ENCODE results near the gene GEMIN7.

GEMIN7 gene, protein sequence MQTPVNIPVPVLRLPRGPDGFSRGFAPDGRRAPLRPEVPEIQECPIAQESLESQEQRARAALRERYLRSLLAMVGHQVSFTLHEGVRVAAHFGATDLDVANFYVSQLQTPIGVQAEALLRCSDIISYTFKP

GRCh38 chr19:45079063-45079910, at the start of gene GEMIN7:
TSS of gene GEMIN7 (plus strand) at chr19:45079260. CDS start at chr19:45090115, 10,855 bp downstream.
- peak; percentile 73 for DNase-seq

GRCh38 chr19:45030825-45031224, 48.2 kb upstream of the GEMIN7 start:
- no peak for DNase-seq

GRCh38 chr19:45032421-45032820, 46.6 kb upstream of the GEMIN7 start:
- no peak for DNase-seq

- no peak for DNase-seq
Measured at GRCh38 chr19:45035755-45036154, 43.3 kb upstream of the GEMIN7 start.

DNA sequence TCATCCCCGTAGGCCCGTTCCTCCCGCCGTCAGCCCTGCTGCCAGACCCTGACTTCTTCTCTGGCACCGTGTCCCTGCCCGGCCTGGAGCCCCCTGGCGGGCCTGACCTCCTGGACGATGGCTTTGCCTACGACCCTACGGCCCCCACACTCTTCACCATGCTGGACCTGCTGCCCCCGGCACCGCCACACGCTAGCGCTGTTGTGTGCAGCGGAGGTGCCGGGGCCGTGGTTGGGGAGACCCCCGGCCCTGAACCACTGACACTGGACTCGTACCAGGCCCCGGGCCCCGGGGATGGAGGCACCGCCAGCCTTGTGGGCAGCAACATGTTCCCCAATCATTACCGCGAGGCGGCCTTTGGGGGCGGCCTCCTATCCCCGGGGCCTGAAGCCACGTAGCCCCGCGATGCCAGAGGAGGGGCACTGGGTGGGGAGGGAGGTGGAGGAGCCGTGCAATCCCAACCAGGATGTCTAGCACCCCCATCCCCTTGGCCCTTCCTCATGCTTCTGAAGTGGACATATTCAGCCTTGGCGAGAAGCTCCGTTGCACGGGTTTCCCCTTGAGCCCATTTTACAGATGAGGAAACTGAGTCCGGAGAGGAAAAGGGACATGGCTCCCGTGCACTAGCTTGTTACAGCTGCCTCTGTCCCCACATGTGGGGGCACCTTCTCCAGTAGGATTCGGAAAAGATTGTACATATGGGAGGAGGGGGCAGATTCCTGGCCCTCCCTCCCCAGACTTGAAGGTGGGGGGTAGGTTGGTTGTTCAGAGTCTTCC, 41.5 kb upstream of the GEMIN7 start:
- DNase-seq: no peak

DNA sequence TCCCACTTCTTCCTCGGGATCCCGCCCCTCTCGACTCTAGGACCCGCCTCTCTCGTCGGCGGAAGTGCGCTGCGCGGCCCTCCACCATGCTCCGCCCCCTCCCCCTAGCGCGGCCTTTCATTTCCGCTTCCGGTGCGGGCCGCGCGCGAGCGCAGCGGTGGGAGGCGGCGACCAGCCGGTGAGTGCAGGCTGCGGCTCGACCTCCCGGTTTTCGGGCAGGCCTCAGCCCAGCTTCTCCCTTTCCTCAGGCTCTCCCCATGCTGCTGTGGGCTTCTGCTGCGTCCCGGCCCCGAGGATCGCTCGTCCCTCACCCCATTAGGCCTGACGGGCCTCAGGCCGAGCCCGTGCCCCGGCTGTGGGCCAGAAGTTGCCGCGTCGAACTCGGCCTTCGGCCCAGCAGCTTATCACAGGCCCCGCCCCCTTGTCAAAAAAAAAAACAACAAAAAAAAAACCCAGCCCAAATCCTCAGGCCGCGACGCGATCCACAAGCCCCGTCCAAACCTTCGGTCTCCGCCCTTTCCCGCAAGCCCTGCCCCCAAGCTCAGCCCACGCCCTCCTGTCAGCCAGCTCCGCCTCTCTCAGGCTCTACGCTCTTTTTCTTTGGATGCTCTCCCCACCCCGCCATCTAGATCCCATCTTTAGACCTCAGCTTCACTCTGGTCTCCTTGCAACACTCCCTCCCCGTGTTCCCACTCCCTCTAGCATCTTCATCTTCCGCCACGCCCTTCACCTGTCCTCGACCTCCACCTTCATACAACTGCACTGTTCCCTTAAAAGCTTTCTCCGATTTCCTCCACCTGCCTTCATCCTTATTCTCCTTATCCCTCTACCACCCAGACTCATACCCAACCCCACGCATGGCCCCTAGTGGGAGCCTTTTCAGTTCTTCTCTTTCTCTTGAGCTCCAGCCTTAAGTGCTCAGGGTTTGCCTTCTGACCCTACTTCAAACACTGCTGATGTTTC, 39.8 kb upstream of the GEMIN7 start, which contains the start of gene CLASRP:
CLASRP (plus strand) TSS at position 115 of the 963 bp plus-strand sequence. CDS start 1,168 bp downstream, outside the sequence.
- peak; percentile 84 for DNase-seq

DNA sequence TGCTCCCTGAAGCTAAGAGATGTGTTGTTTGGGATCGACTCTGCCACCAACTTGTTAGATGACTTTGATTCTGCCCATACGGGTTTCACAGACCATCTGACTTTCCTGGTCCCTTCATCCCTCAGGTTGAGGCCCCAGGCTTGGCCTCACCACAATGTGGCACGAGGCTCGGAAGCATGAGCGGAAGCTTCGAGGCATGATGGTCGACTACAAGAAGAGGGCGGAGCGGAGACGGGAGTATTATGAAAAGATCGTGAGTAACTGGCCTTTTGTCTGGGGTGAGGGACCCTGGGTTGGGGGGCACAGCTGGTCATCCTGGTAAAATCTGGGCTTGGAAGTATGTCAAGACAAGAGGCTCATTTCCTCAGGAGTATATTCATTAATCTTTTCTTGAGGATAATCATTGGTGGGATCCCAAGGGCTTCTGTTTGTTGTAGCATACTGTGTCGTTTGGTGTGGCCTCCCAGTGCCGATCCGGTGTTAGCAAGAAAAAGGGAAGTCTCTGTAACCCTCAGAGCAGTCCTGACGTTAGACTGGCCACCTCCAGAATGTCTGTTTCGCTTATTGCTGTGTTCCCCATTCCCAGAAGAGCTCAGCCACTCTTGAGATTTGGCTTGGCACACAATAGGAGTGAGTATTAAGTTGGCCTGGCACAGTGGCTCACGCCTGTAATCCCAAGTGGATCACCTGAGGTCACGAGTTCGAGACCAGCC, 38.8 kb upstream of the GEMIN7 start:
- no peak for DNase-seq

DNA sequence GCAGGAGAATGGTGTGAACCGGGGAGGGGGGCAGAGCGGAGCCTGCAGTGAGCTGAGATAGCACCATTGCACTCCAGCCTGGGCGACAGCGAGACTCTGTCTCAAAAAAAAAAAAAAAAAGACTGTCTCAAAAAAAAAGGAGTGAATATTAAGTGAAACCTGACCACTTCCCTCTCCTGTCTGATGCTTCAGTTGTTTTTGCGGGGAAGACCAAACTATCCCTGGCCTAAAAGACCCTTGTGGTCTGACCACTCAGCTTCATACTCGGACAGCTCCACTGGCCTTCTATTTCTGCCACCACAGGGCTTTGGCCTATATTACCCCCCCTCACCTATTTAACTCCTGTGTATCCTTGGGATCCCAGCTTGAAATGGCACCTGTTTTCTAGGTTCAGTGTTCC, 37.9 kb upstream of the GEMIN7 start:
- no peak for DNase-seq

- DNase-seq: no peak
Measured at GRCh38 chr19:45045671-45046353, 33.2 kb upstream of the GEMIN7 start.

GRCh38 chr19:45046355-45046754, 32.7 kb upstream of the GEMIN7 start:
- no peak for DNase-seq

GRCh38 chr19:45047188-45047797, 31.8 kb upstream of the GEMIN7 start:
- DNase-seq: no peak

- no peak for DNase-seq
Measured at GRCh38 chr19:45049073-45049736, 29.9 kb upstream of the GEMIN7 start.

DNA sequence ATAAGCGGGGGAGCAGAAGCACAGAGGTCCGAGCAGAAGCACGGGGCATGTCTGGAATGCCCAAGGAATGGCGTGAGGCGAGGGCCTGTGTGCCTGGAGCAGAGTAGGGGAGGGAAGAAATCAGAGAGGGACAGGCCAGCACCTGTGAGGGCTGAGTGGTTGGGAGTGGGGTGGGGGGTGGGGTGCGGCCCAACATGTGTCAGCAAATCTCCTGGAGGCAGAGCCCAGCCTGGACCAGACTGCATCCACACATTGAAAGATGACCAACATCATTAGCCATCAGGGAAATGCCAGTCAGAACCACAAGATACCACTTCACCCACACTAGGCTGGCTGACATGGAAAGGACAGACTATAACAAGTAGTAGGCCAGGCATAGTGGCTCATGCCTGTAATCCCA, 29.0 kb upstream of the GEMIN7 start:
- no peak for DNase-seq

GRCh38 chr19:45051929-45052579, 27.0 kb upstream of the GEMIN7 start:
- no peak for DNase-seq

DNA sequence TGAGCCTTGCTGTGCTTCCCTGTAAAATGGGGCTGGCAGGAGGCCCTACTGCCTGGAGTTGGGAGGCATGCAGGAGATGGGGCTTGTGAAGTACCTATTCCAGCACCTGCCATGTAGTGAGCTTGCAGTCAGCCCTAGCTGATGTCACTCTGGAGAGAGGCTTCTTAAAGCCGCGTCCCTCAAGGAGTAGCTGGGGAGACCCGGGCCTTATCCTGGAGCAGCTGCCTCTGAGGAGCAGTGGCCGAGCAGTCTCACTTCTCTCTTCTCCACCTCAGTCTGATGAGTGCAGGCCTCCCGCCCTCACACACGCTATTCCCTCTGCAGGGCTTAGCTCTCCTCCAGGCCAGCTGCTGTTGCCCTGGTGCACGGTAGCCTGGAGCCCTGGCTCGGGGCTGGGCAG, 22.2 kb upstream of the GEMIN7 start:
- DNase-seq: no peak

DNA sequence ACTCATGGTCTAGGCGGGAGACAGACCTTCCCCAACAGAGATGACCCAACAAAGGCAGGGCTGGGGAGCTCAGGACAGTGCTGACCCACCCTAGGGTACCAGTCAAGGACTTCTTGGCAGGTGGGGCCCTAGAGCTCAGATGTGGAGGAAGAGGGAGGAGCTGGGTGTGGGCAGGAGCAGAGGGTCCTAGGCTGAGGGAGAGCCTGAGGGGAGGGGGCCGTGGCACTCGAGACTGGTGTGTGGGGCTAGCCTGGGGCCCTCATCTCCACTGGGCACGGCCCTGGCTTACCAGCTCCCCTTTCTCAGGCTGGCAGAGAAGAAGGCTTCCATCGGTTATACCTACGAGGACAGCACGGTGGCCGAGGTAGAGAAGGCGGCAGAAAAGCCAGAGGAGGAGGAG, 21.6 kb upstream of the GEMIN7 start:
- no peak for DNase-seq

DNA sequence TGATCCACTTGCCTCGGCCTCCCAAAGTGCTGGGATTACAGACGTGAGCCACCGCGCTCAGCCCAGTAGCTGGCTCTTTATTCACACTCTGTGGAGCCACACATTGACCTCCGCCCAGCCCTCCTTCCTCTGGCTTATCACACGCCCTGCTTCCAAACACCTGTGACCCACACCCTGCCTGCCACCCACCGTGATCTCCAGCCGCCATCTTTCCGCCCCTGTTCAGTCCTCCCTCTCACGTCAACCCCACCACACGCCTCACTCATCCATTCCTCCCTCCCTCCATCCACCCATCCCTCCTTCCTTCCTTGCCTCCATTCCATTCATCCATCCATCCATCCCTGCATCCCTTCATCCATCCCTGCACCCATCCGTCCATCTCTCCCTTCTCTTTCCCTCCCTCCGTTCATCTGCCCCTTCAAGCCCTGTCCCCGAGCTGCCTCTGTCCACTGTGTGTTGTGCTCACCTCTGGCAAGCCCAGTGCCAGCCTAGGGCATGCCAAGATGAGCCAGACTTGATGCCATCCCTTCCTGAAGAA, 20.4 kb upstream of the GEMIN7 start:
- DNase-seq: no peak

DNA sequence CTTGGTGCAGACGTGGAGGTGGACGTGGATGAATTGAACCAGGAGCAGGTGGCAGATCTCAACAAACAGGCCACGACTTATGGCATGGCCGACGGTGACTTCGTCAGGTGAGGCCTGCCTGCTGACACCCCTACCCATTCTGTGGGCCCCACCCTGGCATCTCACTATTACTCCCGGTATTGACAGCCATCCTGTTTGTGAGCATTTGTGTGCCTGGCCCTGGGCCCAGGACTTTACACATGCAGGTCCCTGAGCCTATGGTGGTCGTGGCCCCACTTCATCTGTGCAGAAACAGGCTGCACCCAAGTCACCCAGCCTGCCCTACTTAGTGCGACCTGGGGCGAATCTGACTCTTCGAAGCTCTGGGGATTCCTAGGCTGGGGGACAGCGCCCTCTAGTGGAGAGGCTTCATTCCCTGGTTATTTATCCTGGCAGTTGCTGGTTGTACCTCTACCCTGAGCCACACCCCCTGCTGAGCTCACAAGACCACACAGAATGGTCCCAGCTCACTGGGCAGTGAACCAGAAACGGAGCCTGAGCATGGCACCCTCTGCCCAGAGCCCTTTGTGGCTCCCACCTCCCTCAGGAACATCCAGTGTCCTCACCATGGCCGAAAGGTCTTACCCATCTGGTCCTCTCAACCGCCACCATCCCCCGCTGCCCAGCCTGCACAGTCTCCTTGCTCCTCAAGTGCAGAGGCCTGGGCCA, 19.6 kb upstream of the GEMIN7 start:
- peak; percentile 67 for DNase-seq

DNA sequence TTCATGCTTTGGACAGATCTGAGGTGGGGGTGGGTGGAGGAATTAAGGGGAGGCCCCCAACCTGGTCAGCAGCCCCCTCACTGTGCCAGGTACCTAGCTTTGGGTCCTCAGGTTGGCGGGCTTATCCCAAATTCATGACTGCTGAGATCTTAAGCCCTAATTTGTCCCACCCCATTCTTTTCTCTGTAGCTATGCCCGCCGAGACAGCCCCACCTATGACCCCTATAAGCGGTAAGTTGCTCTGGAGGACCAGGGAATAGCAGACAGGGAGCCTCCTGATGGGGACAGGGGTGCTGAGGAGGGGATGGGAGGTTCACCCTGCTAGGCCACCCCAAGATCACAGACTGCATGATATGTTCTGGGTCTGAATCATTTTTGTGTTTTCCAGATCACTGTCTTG, 17.1 kb upstream of the GEMIN7 start:
- DNase-seq: no peak

All from activated effector memory CD4-positive, alpha-beta T cell treated with Interleukin-2 at 50 U/mL for 16 hours (primary cell).